Measurements from ENCODE around the gene KCNH5. TPM values are rescaled to one million over a fixed set of nuclear protein-coding genes. Genes with fewer than 3 reads are reported as not detected.

Gene KCNH5
- total RNA-seq, 6 donors from 2014 or later, result under 0.01 to 0.22 TPM; not detected in 4

DNA sequence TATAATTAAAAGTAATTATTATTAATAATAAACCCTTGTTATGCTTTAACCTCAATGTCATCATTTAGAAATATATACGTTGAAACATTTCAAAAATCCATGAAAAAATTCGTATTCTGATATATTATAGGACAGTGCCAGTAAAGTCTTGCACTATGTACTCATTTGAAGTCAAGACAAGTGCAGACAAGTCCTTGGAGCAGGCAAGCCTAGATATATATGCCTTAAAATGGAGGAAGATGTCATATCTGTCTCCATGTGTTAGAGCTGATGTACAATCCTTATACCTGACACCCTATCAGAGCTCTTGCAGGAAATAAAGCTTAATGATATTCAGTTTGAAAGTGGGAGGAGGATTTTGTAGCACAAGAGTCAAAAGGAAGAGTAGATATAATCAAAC is 310.4 kb downstream of the KCNH5 start:
- Histone ChIP-seq H3K27ac (no peak overlapping the region), H3K36me3 (no peaks in the 10 kb centered on the region), H3K27me3 (no peaks in the 10 kb centered on the region), H3K4me3 (no peak overlapping the region), H3K9me3 (no peaks in the 10 kb centered on the region), H3K4me1 (no peaks in the 10 kb centered on the region)
- no peak for TF ChIP-seq POLR2AphosphoS5 (IDR thresholded peaks at IDR 0.05)
- TF ChIP-seq, protein P1, sequence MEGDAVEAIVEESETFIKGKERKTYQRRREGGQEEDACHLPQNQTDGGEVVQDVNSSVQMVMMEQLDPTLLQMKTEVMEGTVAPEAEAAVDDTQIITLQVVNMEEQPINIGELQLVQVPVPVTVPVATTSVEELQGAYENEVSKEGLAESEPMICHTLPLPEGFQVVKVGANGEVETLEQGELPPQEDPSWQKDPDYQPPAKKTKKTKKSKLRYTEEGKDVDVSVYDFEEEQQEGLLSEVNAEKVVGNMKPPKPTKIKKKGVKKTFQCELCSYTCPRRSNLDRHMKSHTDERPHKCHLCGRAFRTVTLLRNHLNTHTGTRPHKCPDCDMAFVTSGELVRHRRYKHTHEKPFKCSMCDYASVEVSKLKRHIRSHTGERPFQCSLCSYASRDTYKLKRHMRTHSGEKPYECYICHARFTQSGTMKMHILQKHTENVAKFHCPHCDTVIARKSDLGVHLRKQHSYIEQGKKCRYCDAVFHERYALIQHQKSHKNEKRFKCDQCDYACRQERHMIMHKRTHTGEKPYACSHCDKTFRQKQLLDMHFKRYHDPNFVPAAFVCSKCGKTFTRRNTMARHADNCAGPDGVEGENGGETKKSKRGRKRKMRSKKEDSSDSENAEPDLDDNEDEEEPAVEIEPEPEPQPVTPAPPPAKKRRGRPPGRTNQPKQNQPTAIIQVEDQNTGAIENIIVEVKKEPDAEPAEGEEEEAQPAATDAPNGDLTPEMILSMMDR (IDR thresholded peaks at IDR 0.05), result no peak
- TF ChIP-seq EP300 (IDR thresholded peaks at IDR 0.05), result no peak
- no peak for TF ChIP-seq POLR2A (IDR thresholded peaks at IDR 0.05)
- DNase-seq, result no peak
- WGBS, 2 donors, result 72 to 79% methylated on average over 2 of the region's 2 CpGs
- no peak for ATAC-seq (ENCODE audit: low FRiP score in 2 of 2)

- Histone ChIP-seq H3K36me3 (no peaks in the 10 kb centered on the region), H3K4me1 (no peaks in the 10 kb centered on the region), H3K27me3 (no peaks in the 10 kb centered on the region), H3K4me3 (no peak overlapping the region), H3K27ac (no peak overlapping the region), H3K9me3 (no peaks in the 10 kb centered on the region)
- WGBS, 2 donors, result 67 to 78% methylated on average over 2 of the region's 2 CpGs
- no peak for ATAC-seq (ENCODE audit: low FRiP score in 2 of 2)
- TF ChIP-seq EP300 (IDR thresholded peaks at IDR 0.05), result no peak
- TF ChIP-seq POLR2AphosphoS5 (IDR thresholded peaks at IDR 0.05), result no peak
- no peak for TF ChIP-seq POLR2A (IDR thresholded peaks at IDR 0.05)
- TF ChIP-seq, protein P1 (IDR thresholded peaks at IDR 0.05), result no peak
- no peak for DNase-seq
Observed at GRCh38 chr14:62722406-62722805, 322.9 kb downstream of the KCNH5 start.

- H3K4me3 ChIP-seq, result no peak overlapping the region
- no peaks in the 10 kb centered on the region for H3K36me3 ChIP-seq
- TF ChIP-seq POLR2AphosphoS5 (IDR thresholded peaks at IDR 0.05) (no peak), EP300 (IDR thresholded peaks at IDR 0.05) (no peak), POLR2A (IDR thresholded peaks at IDR 0.05) (no peak)
- TF ChIP-seq, protein P1 (IDR thresholded peaks at IDR 0.05), result no peak
- no peak for ATAC-seq (ENCODE audit: low FRiP score in 2 of 2)
- no peaks in the 10 kb centered on the region for H3K27me3 ChIP-seq
- no peaks in the 10 kb centered on the region for H3K9me3 ChIP-seq
- H3K27ac ChIP-seq, result no peak overlapping the region
- WGBS, 2 donors, result 100% methylated on average over 1 of the region's 1 CpG
- no peaks in the 10 kb centered on the region for H3K4me1 ChIP-seq
- no peak for DNase-seq
Observed at GRCh38 chr14:62718629-62719028, 326.6 kb downstream of the KCNH5 start.

GRCh38 chr14:62711351-62712023 is 333.8 kb downstream of the KCNH5 start:
- Histone ChIP-seq H3K36me3 (no peaks in the 10 kb centered on the region), H3K27me3 (no peaks in the 10 kb centered on the region), H3K4me1 (no peaks in the 10 kb centered on the region), H3K4me3 (no peak overlapping the region), H3K27ac (no peak overlapping the region), H3K9me3 (no peaks in the 10 kb centered on the region)
- no peak for DNase-seq
- ATAC-seq (ENCODE audit: low FRiP score in 2 of 2), result peak in 1 of 2 donors; percentile 40
- WGBS, 2 donors, result 41 to 44% methylated on average over 7 of the region's 7 CpGs
- TF ChIP-seq EP300 (IDR thresholded peaks at IDR 0.05) (no peak), POLR2AphosphoS5 (IDR thresholded peaks at IDR 0.05) (no peak)
- TF ChIP-seq, protein P1 (IDR thresholded peaks at IDR 0.05), result no peak

GRCh38 chr14:62710811-62711210 is 334.4 kb downstream of the KCNH5 start:
- no peak for ATAC-seq (ENCODE audit: low FRiP score in 2 of 2)
- Histone ChIP-seq H3K27me3 (no peaks in the 10 kb centered on the region), H3K27ac (no peak overlapping the region), H3K4me3 (no peak overlapping the region), H3K4me1 (no peaks in the 10 kb centered on the region), H3K36me3 (no peaks in the 10 kb centered on the region), H3K9me3 (no peaks in the 10 kb centered on the region)
- TF ChIP-seq EP300 (IDR thresholded peaks at IDR 0.05), result no peak
- no peak for TF ChIP-seq POLR2A (IDR thresholded peaks at IDR 0.05)
- TF ChIP-seq, protein P1 (IDR thresholded peaks at IDR 0.05), result no peak
- no peak for TF ChIP-seq POLR2AphosphoS5 (IDR thresholded peaks at IDR 0.05)
- DNase-seq, result no peak

Measured in upper lobe of left lung (tissue), 6 donors.